Measurements from ENCODE around the gene EBPL.

- TF ChIP-seq CTCF (IDR thresholded peaks at IDR 0.05) (no peak), POLR2A (IDR thresholded peaks at IDR 0.05) (no peak)
Observed at GRCh38 chr13:49716615-49717014, 25.3 kb upstream of the EBPL start.

Measured in vagina (tissue), 2 donors.